CD4-positive, CD25-positive, alpha-beta regulatory T cell (primary cell): Measurements from ENCODE around the gene FAM168A. TPM values are rescaled to one million over a fixed set of nuclear protein-coding genes. Genes with fewer than 3 reads are reported as not detected.

Experiments used
- ATAC-seq, 2 donors: fragments of 150-1000 bp; cut with Tn5 transposase; one replicate each; pipeline ENCODE4 v1.10.0; 2021; ENCODE audit warnings: low read depth in 2 of 2, moderate number of reproducible peaks in 2 of 2, moderate library complexity in 1 of 2
- DNase-seq, 3 donors: peaks; one replicate each; pipeline versions ENCODE4 v3.0.0 to v3.0.0-alpha.2; 2012 to 2022; ENCODE audit warnings: mixed read lengths in 1 of 3
- H3K27ac ChIP-seq: one replicate; pipeline ENCODE4 v1.7.0; 2013; ENCODE audit warnings: mild to moderate bottlenecking, low read length; ENCODE audit not compliant: insufficient read depth, poor library complexity, severe bottlenecking
- H3K27me3 ChIP-seq: one replicate; pipeline ENCODE4 v1.7.0; 2013; ENCODE audit warnings: low read length; ENCODE audit not compliant: control insufficient read depth, insufficient read depth
- H3K36me3 ChIP-seq: one replicate; pipeline ENCODE4 v1.7.0; 2013; ENCODE audit warnings: mild to moderate bottlenecking, low read length, moderate library complexity; ENCODE audit not compliant: control insufficient read depth, insufficient read depth
- H3K4me1 ChIP-seq: 2 replicates; pipeline ENCODE4 v1.7.0; 2013; ENCODE audit warnings: mild to moderate bottlenecking, low read length; ENCODE audit not compliant: insufficient read depth, control insufficient read depth, poor library complexity, severe bottlenecking
- H3K4me3 ChIP-seq: one replicate; pipeline ENCODE4 v1.7.0; 2013; ENCODE audit warnings: low read depth, mild to moderate bottlenecking, low read length, moderate library complexity
- H3K9me3 ChIP-seq, 2 experiments: 1 replicate in 1 of 2; 2 replicates in 1 of 2; pipeline ENCODE4 v1.7.0; 2013; ENCODE audit warnings: low read length in 2 of 2, mild to moderate bottlenecking in 1 of 2, moderate library complexity in 1 of 2; ENCODE audit not compliant: control insufficient read depth in 2 of 2
- H3K27ac Mint-ChIP-seq, 3 donors: one replicate each; pipeline ENCODE4 v1.8.0; 2020 to 2022; ENCODE audit warnings: mild to moderate bottlenecking in 3 of 3, mixed read lengths in 3 of 3, moderate library complexity in 2 of 3
- H3K27me3 Mint-ChIP-seq: one replicate; pipeline ENCODE4 v1.8.0; 2022; ENCODE audit warnings: mild to moderate bottlenecking, mixed read lengths
- H3K36me3 Mint-ChIP-seq: one replicate; pipeline ENCODE4 v1.8.0; 2020; ENCODE audit warnings: mixed read lengths
- H3K4me1 Mint-ChIP-seq, 4 donors: one replicate each; pipeline ENCODE4 v1.8.0; 2020 to 2022; ENCODE audit warnings: mixed read lengths in 4 of 4, mild to moderate bottlenecking in 1 of 4
- H3K4me3 Mint-ChIP-seq, 4 donors: one replicate each; pipeline ENCODE4 v1.8.0; 2020 to 2022; ENCODE audit warnings: mild to moderate bottlenecking in 4 of 4, mixed read lengths in 4 of 4, moderate library complexity in 3 of 4
- H3K9me3 Mint-ChIP-seq, 7 donors: one replicate each; pipeline ENCODE4 v1.8.0; 2020 to 2022; ENCODE audit warnings: mixed read lengths in 7 of 7, mild to moderate bottlenecking in 3 of 7, moderate library complexity in 2 of 7
- polyA plus RNA-seq, 4 donors: library from polyadenylated mRNA; unstranded; fragments of 300-500 nt; fragmentation: Illumina TruSeq; gene quantifications; one replicate each; pipeline ENCODE4 v1.2.3, GENCODE V29; 2021
- total RNA-seq: library from RNA; stranded (reverse); gene quantifications from one replicate; pipeline ENCODE4 v1.2.3, GENCODE V29; 2022

The FAM168A gene
- total and polyA plus RNA-seq, 5 donors from 2014 or later, result 1.5 to 21.3 (median 3.0) TPM

GRCh38 chr11:73387594-73388264 is 210.2 kb downstream of the FAM168A start:
- no peaks in the 10 kb centered on the region for H3K9me3 Mint-ChIP-seq
- Histone ChIP-seq H3K27me3 (no peaks in the 10 kb centered on the region), H3K36me3 (peaks cover 6% of the 10 kb centered on the region), H3K4me3 (no peak overlapping the region), H3K4me1 (peaks cover 35% of the 10 kb centered on the region), H3K27ac (no peak overlapping the region), H3K9me3 (no peaks in the 10 kb centered on the region)
- H3K4me3 Mint-ChIP-seq, result peak overlapping the region in 1 of 4 donors; percentile 38
- H3K36me3 Mint-ChIP-seq, result no peaks in the 10 kb centered on the region
- DNase-seq, result no peak
- H3K27ac Mint-ChIP-seq, result peak overlapping the region; percentile 77 to 89 (median 82)
- no peak for ATAC-seq
- H3K4me1 Mint-ChIP-seq, result peaks cover 0 to 59% (median 31%) of the 10 kb centered on the region in 4 donors
- H3K27me3 Mint-ChIP-seq, result no peaks in the 10 kb centered on the region

GRCh38 chr11:73386546-73386945 is 211.4 kb downstream of the FAM168A start:
- Mint-ChIP-seq H3K27ac (peak overlapping the region in 2 of 3 donors; percentile 62 to 82), H3K36me3 (no peaks in the 10 kb centered on the region), H3K27me3 (no peaks in the 10 kb centered on the region), H3K4me3 (no peak overlapping the region), H3K9me3 (no peaks in the 10 kb centered on the region), H3K4me1 (peaks cover 0 to 67% (median 34%) of the 10 kb centered on the region in 4 donors)
- H3K27me3 ChIP-seq, result no peaks in the 10 kb centered on the region
- no peak overlapping the region for H3K27ac ChIP-seq
- H3K4me1 ChIP-seq, result peaks cover 42% of the 10 kb centered on the region
- ATAC-seq (no peak), DNase-seq (no peak)
- H3K9me3 ChIP-seq, result no peaks in the 10 kb centered on the region
- no peak overlapping the region for H3K4me3 ChIP-seq
- H3K36me3 ChIP-seq, result peaks cover 4% of the 10 kb centered on the region

DNA sequence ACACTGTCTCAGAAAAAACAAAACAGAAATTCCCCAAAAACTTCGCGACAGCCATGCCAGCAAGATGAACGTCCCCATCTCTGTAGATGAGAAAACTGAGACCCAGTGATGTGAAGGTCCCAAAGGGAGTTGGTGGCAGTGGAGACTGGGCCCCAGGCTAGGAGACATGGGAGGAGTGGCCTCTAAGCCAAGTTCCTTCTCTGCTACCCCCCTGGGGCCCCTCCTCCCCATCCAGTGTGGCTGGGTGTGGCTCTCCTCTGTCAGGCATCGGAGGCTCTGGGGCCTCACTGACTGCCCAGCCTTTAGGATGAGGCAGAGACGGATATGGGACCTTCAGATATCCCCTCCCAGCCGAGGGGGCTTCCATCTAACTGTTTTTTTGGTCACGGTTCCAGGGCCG is 211.9 kb downstream of the FAM168A start:
- Histone ChIP-seq H3K4me3 (no peak overlapping the region), H3K36me3 (peaks cover 4% of the 10 kb centered on the region), H3K4me1 (peaks cover 42% of the 10 kb centered on the region), H3K9me3 (no peaks in the 10 kb centered on the region), H3K27ac (no peak overlapping the region), H3K27me3 (no peaks in the 10 kb centered on the region)
- Mint-ChIP-seq H3K4me1 (peaks cover 0 to 69% (median 35%) of the 10 kb centered on the region in 4 donors), H3K36me3 (no peaks in the 10 kb centered on the region), H3K27me3 (no peaks in the 10 kb centered on the region), H3K9me3 (no peaks in the 10 kb centered on the region), H3K27ac (peak overlapping the region; percentile 82 to 86 (median 83)), H3K4me3 (peak overlapping the region in 2 of 4 donors; percentile 27 to 65)
- no peak for DNase-seq
- ATAC-seq, result no peak

DNA sequence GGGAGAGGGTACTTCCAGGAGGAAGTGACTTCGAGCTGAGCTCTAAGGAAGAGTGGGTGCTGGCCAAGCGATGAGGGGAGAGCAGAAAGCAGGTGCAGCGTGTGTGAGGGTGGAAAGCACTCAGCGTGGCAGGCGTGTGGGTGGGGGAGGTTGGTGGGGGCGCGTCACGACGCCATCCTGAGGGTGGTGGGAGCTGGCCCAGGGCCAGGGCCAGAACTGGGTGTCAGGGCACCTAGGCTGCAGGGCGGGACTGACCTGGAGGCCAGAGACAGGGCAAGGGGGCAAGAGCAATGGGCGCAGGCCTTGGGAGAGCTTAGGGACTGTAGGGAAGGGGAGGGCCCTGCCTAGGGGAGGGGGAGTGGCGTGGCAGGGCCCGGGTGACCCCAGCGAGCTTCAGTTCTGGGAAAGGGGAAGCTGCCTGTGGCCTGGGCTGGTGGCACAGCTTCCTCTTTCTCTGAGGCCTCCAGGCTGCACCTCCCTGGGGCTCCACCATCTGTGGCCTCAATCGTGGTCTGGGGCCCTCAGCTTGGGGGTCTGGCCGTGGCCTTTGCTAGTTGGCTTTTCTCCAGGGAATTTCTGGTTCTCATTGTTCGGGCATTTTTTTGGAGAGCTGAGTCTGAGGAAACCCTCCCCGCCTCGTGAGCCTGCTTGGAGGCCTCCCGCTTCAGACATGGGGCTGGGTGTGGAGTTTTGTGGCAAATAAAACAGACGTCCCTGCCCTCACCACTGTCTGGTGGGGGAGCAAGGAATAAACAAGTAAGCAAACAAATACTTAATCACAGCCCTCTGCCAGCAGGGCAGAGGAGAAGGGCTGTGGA is 212.8 kb downstream of the FAM168A start:
- Histone ChIP-seq H3K9me3 (no peaks in the 10 kb centered on the region), H3K27ac (peak overlapping the region; percentile 19), H3K27me3 (no peaks in the 10 kb centered on the region), H3K36me3 (peaks cover 4% of the 10 kb centered on the region), H3K4me1 (peaks cover 42% of the 10 kb centered on the region), H3K4me3 (no peak overlapping the region)
- peak overlapping the region; percentile 82 to 86 (median 83) for H3K27ac Mint-ChIP-seq
- peak; percentile 37 to 48 for ATAC-seq
- H3K9me3 Mint-ChIP-seq, result no peaks in the 10 kb centered on the region
- no peaks in the 10 kb centered on the region for H3K27me3 Mint-ChIP-seq
- peak in 1 of 3 donors; percentile 29 for DNase-seq
- H3K4me3 Mint-ChIP-seq, result peak overlapping the region; percentile 27 to 58 (median 38)
- H3K36me3 Mint-ChIP-seq, result no peaks in the 10 kb centered on the region
- peaks cover 0 to 73% (median 38%) of the 10 kb centered on the region in 4 donors for H3K4me1 Mint-ChIP-seq

DNA sequence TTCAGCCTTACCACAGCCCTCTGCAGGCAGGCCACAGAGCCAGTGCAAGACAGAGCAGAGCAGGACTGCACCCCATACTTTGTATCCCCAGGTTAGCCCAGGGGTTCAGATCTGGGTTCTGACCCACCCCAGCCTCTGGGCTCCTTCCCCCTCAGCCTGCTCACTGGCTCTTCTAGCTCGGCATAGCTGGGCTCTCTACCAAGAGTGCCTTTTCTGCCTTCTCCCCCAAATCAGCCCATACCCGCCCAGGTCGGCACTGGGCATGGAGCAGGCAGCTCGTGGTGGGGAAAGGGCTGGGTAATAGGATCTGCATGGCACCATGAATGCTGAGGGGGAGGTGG is 213.4 kb downstream of the FAM168A start:
- Histone ChIP-seq H3K27ac (no peak overlapping the region), H3K4me3 (no peak overlapping the region), H3K9me3 (no peaks in the 10 kb centered on the region), H3K4me1 (peaks cover 42% of the 10 kb centered on the region), H3K36me3 (peaks cover 3% of the 10 kb centered on the region), H3K27me3 (no peaks in the 10 kb centered on the region)
- DNase-seq, result no peak
- Mint-ChIP-seq H3K27ac (peak overlapping the region in 2 of 3 donors; percentile 82 to 86), H3K4me1 (peaks cover 0 to 74% (median 41%) of the 10 kb centered on the region in 4 donors), H3K4me3 (peak overlapping the region in 3 of 4 donors; percentile 27 to 58 (median 38)), H3K36me3 (no peaks in the 10 kb centered on the region), H3K9me3 (no peaks in the 10 kb centered on the region), H3K27me3 (no peaks in the 10 kb centered on the region)
- ATAC-seq, result peak in 1 of 2 donors; percentile 4

DNA sequence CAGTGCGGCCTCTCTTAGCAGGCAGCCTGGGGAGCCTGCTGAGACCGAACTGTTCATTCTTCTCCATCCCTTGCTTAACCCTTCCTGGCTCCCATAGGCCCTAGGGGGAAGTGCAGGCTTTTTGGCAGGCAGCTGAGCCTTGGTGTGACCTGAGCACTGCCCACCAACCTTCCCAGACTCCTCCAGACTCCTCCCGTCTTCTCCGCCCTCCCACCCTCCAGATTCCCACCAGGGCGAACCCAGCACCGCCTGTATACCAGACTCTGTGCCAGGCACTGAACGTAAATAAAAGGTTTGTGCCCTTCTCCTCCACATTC is 213.8 kb downstream of the FAM168A start:
- H3K4me3 Mint-ChIP-seq, result peak overlapping the region in 3 of 4 donors; percentile 27 to 58 (median 38)
- peaks cover 0 to 76% (median 43%) of the 10 kb centered on the region in 4 donors for H3K4me1 Mint-ChIP-seq
- no peak for ATAC-seq
- no peak for DNase-seq
- H3K9me3 ChIP-seq, result no peaks in the 10 kb centered on the region
- no peak overlapping the region for H3K4me3 ChIP-seq
- no peaks in the 10 kb centered on the region for H3K27me3 Mint-ChIP-seq
- no peaks in the 10 kb centered on the region for H3K27me3 ChIP-seq
- no peaks in the 10 kb centered on the region for H3K9me3 Mint-ChIP-seq
- H3K27ac Mint-ChIP-seq, result peak overlapping the region; percentile 48 to 86 (median 82)
- no peak overlapping the region for H3K27ac ChIP-seq
- no peaks in the 10 kb centered on the region for H3K36me3 ChIP-seq
- H3K4me1 ChIP-seq, result peaks cover 42% of the 10 kb centered on the region
- no peaks in the 10 kb centered on the region for H3K36me3 Mint-ChIP-seq

DNA sequence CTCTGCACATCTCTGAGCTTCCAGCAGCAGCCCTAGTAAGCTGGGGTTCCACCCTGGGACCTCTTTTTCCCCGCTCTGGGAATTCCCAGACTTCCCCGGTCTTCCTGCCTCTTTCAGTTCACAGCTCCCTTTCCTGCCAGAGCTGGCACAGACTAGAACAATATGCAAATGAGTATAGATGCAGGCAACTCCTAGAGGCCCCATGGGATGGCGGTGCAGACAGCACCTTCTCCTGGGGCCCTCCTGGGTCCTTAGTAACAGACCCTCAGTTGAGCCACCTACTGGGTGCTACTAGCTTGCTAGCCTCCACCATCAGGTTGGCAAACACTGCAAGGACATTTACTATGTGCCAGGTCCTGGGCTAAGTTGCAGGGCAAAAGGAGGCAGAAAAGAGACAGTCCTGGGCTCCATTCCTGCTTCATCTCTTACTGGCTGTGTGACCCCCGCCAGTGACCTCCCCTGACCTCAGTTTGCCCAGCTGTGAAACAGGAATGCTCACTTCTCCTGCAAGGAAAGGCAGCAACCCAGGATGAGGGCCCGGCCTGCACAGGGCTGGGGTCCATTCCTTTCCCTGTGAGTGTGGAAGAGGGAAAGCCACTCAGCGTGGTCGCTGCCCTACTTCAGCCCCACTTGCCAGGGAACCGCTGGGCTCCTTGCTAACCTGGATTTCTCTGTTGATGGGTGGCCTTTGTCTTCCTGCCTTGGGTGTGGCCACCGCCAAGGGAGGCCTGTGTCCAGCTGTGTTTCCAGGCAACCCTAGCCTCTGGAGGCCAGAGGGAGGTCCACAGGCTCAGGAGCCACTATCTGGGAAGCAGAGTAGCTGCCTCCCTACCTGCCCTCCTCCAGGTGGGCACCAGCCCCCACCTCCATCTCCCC is 214.4 kb downstream of the FAM168A start:
- H3K27ac ChIP-seq, result no peak overlapping the region
- no peaks in the 10 kb centered on the region for H3K36me3 Mint-ChIP-seq
- no peak for DNase-seq
- H3K27ac Mint-ChIP-seq, result peak overlapping the region; percentile 48 to 86 (median 82)
- ATAC-seq, result no peak
- no peaks in the 10 kb centered on the region for H3K36me3 ChIP-seq
- H3K9me3 Mint-ChIP-seq, result no peaks in the 10 kb centered on the region
- H3K4me1 ChIP-seq, result peaks cover 42% of the 10 kb centered on the region
- H3K4me3 Mint-ChIP-seq, result peak overlapping the region in 2 of 4 donors; percentile 73 to 76
- no peak overlapping the region for H3K4me3 ChIP-seq
- H3K4me1 Mint-ChIP-seq, result peaks cover 0 to 79% (median 47%) of the 10 kb centered on the region in 4 donors
- H3K9me3 ChIP-seq, result no peaks in the 10 kb centered on the region
- no peaks in the 10 kb centered on the region for H3K27me3 ChIP-seq
- H3K27me3 Mint-ChIP-seq, result no peaks in the 10 kb centered on the region
